C4-2B (cell line): ENCODE data around the gene IRF9.

Experiments used
- H3K27ac ChIP-seq: fragments of 450-650 bp; 2 replicates; pipeline ENCODE4 v1.5.1; 2017
- CTCF ChIP-seq: fragments of 450-650 bp; conservative IDR thresholded peaks from 2 replicates; pipeline ENCODE4 v1.5.1; 2017; ENCODE audit warnings: mild to moderate bottlenecking
- ZFX ChIP-seq: fragments of 450-650 bp; IDR thresholded peaks from 2 replicates; pipeline ENCODE4 v1.6.1; 2017

IRF9 gene

GRCh38 chr14:24213866-24214662, 53.0 kb downstream of the IRF9 start:
- no peak overlapping the region for H3K27ac ChIP-seq
- no peak for TF ChIP-seq CTCF
- no peak for TF ChIP-seq ZFX

GRCh38 chr14:24215495-24216344, 54.7 kb downstream of the IRF9 start, which contains the start of gene MDP1:
Gene MDP1 (minus strand): TSS chr14:24216066. CDS start chr14:24215955, 111 bp downstream.
- peak; percentile 79 for TF ChIP-seq CTCF
- no peak for TF ChIP-seq ZFX
- peak within 1 kb of the TSS; percentile 71 for H3K27ac ChIP-seq
